ENCODE measurements around the gene SPRR1A. TPM values are rescaled to one million over a fixed set of nuclear protein-coding genes. Genes with fewer than 3 reads are reported as not detected.

The SPRR1A gene, protein sequence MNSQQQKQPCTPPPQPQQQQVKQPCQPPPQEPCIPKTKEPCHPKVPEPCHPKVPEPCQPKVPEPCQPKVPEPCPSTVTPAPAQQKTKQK
- polyA plus RNA-seq (2013, experiment 1 of 2): not detected
- polyA plus RNA-seq (2013, experiment 2 of 2): not detected

DNA sequence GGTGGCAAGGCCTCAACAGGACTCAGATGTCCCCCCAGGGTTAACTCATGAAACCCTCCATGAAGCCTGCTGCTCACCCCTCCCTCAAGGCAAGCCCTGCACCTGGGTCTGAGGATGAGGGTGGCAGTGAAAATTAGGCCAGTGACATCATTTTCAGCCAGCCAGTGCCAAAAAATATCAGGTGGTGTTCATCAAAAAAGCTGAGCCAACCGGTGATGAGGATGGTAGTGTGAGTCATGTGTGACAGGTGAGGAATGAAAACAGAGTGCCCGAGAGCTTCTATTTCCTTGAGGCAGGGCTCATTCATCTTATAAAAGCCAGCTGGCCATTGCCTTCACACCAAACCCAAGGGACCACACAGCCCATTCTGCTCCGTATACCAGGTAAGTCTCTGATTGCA lies at the start of gene SPRR1A:
SPRR1A (plus strand) TSS at position 339 of the 400 bp plus-strand sequence. CDS start 1,150 bp downstream, outside the sequence.
- Histone ChIP-seq H3K4ac (ENCODE audit: low read length) (no peak within 1 kb of the TSS), H3K79me1 (ENCODE audit: low read depth, low read length) (no peaks in the 10 kb centered on the region), H4K8ac (ENCODE audit: low read depth, low read length) (no peak within 1 kb of the TSS), H3K4me3 (ENCODE audit: low read length in 2 of 2) (no peak within 1 kb of the TSS), H3K9ac (ENCODE audit: low read depth, low read length, poor library complexity) (no peak within 1 kb of the TSS), H3K27me3 (ENCODE audit: control insufficient read depth in 3 of 3, insufficient read depth in 3 of 3, low read depth in 1 of 3, low read length in 3 of 3) (no peaks in the 10 kb centered on the region), H3K18ac (ENCODE audit: low read length) (no peak within 1 kb of the TSS), H2AK5ac (ENCODE audit: low read depth, low read length) (no peak within 1 kb of the TSS), H4K91ac (ENCODE audit: low read depth, low read length, poor library complexity) (no peak within 1 kb of the TSS), H3K9me3 (replicated peaks in 1 of 2; ENCODE audit: control insufficient read depth in 2 of 2, insufficient read depth in 1 of 2, low read depth in 1 of 2, low read length in 2 of 2) (no peaks in the 10 kb centered on the region), H3K23ac (ENCODE audit: low read depth, low read length, poor library complexity) (no peak within 1 kb of the TSS), H2BK12ac (ENCODE audit: low read length) (no peak within 1 kb of the TSS), H3K4me2 (ENCODE audit: insufficient read depth, low read length, poor library complexity, severe bottlenecking) (no peak within 1 kb of the TSS), H3K36me3 (replicated peaks in 1 of 2; ENCODE audit: control insufficient read depth in 2 of 2, insufficient read depth in 2 of 2, low read length in 2 of 2) (no peaks in the 10 kb centered on the region), H3K14ac (ENCODE audit: low read length) (no peak within 1 kb of the TSS), H2BK120ac (ENCODE audit: low read depth, low read length) (no peak within 1 kb of the TSS), H3K27ac (replicated peaks; ENCODE audit: low read length) (no peak within 1 kb of the TSS), H3K4me1 (ENCODE audit: control insufficient read depth in 2 of 2, insufficient read depth in 1 of 2, low read depth in 1 of 2, low read length in 2 of 2) (no peaks in the 10 kb centered on the region), H2AFZ (ENCODE audit: low read length) (no peak within 1 kb of the TSS), H2BK5ac (ENCODE audit: low read length) (no peak within 1 kb of the TSS), H2BK15ac (ENCODE audit: low read length) (no peak within 1 kb of the TSS)
- no CpG with 5 or more reads among the region's 3 CpGs for WGBS, 2 donors (ENCODE audit: extremely low coverage in 2 of 2, insufficient read length in 2 of 2, insufficient replicate concordance in 1 of 2)
- no peak for DNase-seq (ENCODE audit: low spot score)

DNA sequence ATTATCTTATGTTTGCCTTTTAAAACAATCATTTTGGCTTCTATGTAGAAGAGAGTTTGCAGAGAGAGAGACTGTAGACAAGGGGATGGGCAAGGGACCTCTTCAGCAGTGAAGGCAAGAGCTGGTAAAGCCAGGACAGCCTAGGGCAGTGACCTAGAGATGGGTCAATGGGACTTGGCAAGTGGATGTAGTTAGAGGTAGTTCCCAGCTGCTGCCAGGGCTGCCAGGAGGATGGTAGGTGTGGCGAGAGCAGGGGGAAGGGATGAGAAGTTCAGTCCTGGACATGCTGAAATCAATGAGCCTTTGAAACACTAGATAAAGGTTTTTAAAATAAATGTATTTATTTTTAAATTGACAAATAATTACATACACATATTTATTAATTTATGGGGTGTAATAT lies 43.3 kb upstream of the SPRR1A start:
- H2AK5ac ChIP-seq (ENCODE audit: low read depth, low read length): no peak overlapping the region
- no peak overlapping the region for H2BK5ac ChIP-seq (ENCODE audit: low read length)
- no peak for DNase-seq (ENCODE audit: low spot score)
- H3K4me2 ChIP-seq (ENCODE audit: insufficient read depth, low read length, poor library complexity, severe bottlenecking): no peak overlapping the region
- no peak overlapping the region for H2AFZ ChIP-seq (ENCODE audit: low read length)
- no CpG with 5 or more reads among the region's 1 CpG for WGBS, 2 donors (ENCODE audit: extremely low coverage in 2 of 2, insufficient read length in 2 of 2, insufficient replicate concordance in 1 of 2)
- H3K4me3 ChIP-seq (ENCODE audit: low read length in 2 of 2): no peak overlapping the region
- H3K36me3 ChIP-seq (replicated peaks in 1 of 2; ENCODE audit: control insufficient read depth in 2 of 2, insufficient read depth in 2 of 2, low read length in 2 of 2): no peaks in the 10 kb centered on the region
- no peak overlapping the region for H4K8ac ChIP-seq (ENCODE audit: low read depth, low read length)
- no peaks in the 10 kb centered on the region for H3K4me1 ChIP-seq (ENCODE audit: control insufficient read depth in 2 of 2, insufficient read depth in 1 of 2, low read depth in 1 of 2, low read length in 2 of 2)
- H2BK12ac ChIP-seq (ENCODE audit: low read length): no peak overlapping the region
- no peak overlapping the region for H3K23ac ChIP-seq (ENCODE audit: low read depth, low read length, poor library complexity)
- no peak overlapping the region for H3K14ac ChIP-seq (ENCODE audit: low read length)
- H3K27me3 ChIP-seq (ENCODE audit: control insufficient read depth in 3 of 3, insufficient read depth in 3 of 3, low read depth in 1 of 3, low read length in 3 of 3): no peaks in the 10 kb centered on the region
- H3K9ac ChIP-seq (ENCODE audit: low read depth, low read length, poor library complexity): no peak overlapping the region
- H3K18ac ChIP-seq (ENCODE audit: low read length): no peak overlapping the region
- no peak overlapping the region for H3K27ac ChIP-seq (replicated peaks; ENCODE audit: low read length)
- H2BK15ac ChIP-seq (ENCODE audit: low read length): no peak overlapping the region
- H3K4ac ChIP-seq (ENCODE audit: low read length): no peak overlapping the region
- H3K9me3 ChIP-seq (replicated peaks in 1 of 2; ENCODE audit: control insufficient read depth in 2 of 2, insufficient read depth in 1 of 2, low read depth in 1 of 2, low read length in 2 of 2): no peaks in the 10 kb centered on the region
- no peak overlapping the region for H2BK120ac ChIP-seq (ENCODE audit: low read depth, low read length)
- no peak overlapping the region for H4K91ac ChIP-seq (ENCODE audit: low read depth, low read length, poor library complexity)
- H3K79me1 ChIP-seq (ENCODE audit: low read depth, low read length): no peaks in the 10 kb centered on the region

GRCh38 chr1:152941037-152941711 lies 42.7 kb upstream of the SPRR1A start:
- Histone ChIP-seq H2BK5ac (ENCODE audit: low read length) (no peak overlapping the region), H3K9me3 (replicated peaks in 1 of 2; ENCODE audit: control insufficient read depth in 2 of 2, insufficient read depth in 1 of 2, low read depth in 1 of 2, low read length in 2 of 2) (no peaks in the 10 kb centered on the region), H4K91ac (ENCODE audit: low read depth, low read length, poor library complexity) (no peak overlapping the region), H3K4me1 (ENCODE audit: control insufficient read depth in 2 of 2, insufficient read depth in 1 of 2, low read depth in 1 of 2, low read length in 2 of 2) (no peaks in the 10 kb centered on the region), H3K36me3 (replicated peaks in 1 of 2; ENCODE audit: control insufficient read depth in 2 of 2, insufficient read depth in 2 of 2, low read length in 2 of 2) (no peaks in the 10 kb centered on the region), H4K8ac (ENCODE audit: low read depth, low read length) (no peak overlapping the region), H3K18ac (ENCODE audit: low read length) (no peak overlapping the region), H2BK120ac (ENCODE audit: low read depth, low read length) (no peak overlapping the region), H3K4ac (ENCODE audit: low read length) (no peak overlapping the region), H3K79me1 (ENCODE audit: low read depth, low read length) (no peaks in the 10 kb centered on the region), H3K23ac (ENCODE audit: low read depth, low read length, poor library complexity) (no peak overlapping the region), H3K27ac (replicated peaks; ENCODE audit: low read length) (no peak overlapping the region), H3K14ac (ENCODE audit: low read length) (no peak overlapping the region), H3K4me3 (ENCODE audit: low read length in 2 of 2) (no peak overlapping the region), H3K4me2 (ENCODE audit: insufficient read depth, low read length, poor library complexity, severe bottlenecking) (no peak overlapping the region), H3K27me3 (ENCODE audit: control insufficient read depth in 3 of 3, insufficient read depth in 3 of 3, low read depth in 1 of 3, low read length in 3 of 3) (no peaks in the 10 kb centered on the region), H2AFZ (ENCODE audit: low read length) (no peak overlapping the region), H2AK5ac (ENCODE audit: low read depth, low read length) (no peak overlapping the region), H2BK12ac (ENCODE audit: low read length) (no peak overlapping the region), H3K9ac (ENCODE audit: low read depth, low read length, poor library complexity) (no peak overlapping the region), H2BK15ac (ENCODE audit: low read length) (no peak overlapping the region)
- no CpG with 5 or more reads among the region's 8 CpGs for WGBS, 2 donors (ENCODE audit: extremely low coverage in 2 of 2, insufficient read length in 2 of 2, insufficient replicate concordance in 1 of 2)
- DNase-seq (ENCODE audit: low spot score): no peak

DNA sequence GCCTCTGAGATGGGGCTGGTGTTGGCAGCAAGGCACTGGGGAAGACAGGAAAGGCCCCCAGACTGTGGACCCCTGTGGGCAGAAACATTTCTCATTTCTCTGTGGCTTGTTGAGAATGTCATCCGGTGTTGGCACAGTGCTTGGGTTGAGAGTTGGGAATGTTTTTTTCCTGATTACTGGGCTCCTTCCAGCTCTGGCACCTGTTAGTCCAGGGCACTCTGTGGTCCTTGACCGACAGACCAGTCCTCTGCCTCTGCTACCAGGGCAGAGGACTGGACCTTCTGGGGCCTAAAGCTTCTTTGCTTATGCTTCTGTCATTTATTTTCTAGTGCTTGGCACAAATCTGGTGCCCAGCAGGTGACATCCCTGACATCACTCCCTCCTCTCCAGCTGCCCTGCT lies 41.7 kb upstream of the SPRR1A start:
- Histone ChIP-seq H3K79me1 (ENCODE audit: low read depth, low read length) (no peaks in the 10 kb centered on the region), H3K4me1 (ENCODE audit: control insufficient read depth in 2 of 2, insufficient read depth in 1 of 2, low read depth in 1 of 2, low read length in 2 of 2) (no peaks in the 10 kb centered on the region), H2AK5ac (ENCODE audit: low read depth, low read length) (no peak overlapping the region), H3K4ac (ENCODE audit: low read length) (no peak overlapping the region), H2BK5ac (ENCODE audit: low read length) (no peak overlapping the region), H4K91ac (ENCODE audit: low read depth, low read length, poor library complexity) (no peak overlapping the region), H3K4me3 (ENCODE audit: low read length in 2 of 2) (no peak overlapping the region), H3K23ac (ENCODE audit: low read depth, low read length, poor library complexity) (no peak overlapping the region), H2BK15ac (ENCODE audit: low read length) (no peak overlapping the region), H3K9ac (ENCODE audit: low read depth, low read length, poor library complexity) (no peak overlapping the region), H2BK120ac (ENCODE audit: low read depth, low read length) (no peak overlapping the region), H2BK12ac (ENCODE audit: low read length) (no peak overlapping the region), H3K4me2 (ENCODE audit: insufficient read depth, low read length, poor library complexity, severe bottlenecking) (no peak overlapping the region), H3K27ac (replicated peaks; ENCODE audit: low read length) (no peak overlapping the region), H2AFZ (ENCODE audit: low read length) (no peak overlapping the region), H3K14ac (ENCODE audit: low read length) (no peak overlapping the region), H3K18ac (ENCODE audit: low read length) (no peak overlapping the region), H3K27me3 (ENCODE audit: control insufficient read depth in 3 of 3, insufficient read depth in 3 of 3, low read depth in 1 of 3, low read length in 3 of 3) (no peaks in the 10 kb centered on the region), H3K36me3 (replicated peaks in 1 of 2; ENCODE audit: control insufficient read depth in 2 of 2, insufficient read depth in 2 of 2, low read length in 2 of 2) (no peaks in the 10 kb centered on the region), H4K8ac (ENCODE audit: low read depth, low read length) (no peak overlapping the region), H3K9me3 (replicated peaks in 1 of 2; ENCODE audit: control insufficient read depth in 2 of 2, insufficient read depth in 1 of 2, low read depth in 1 of 2, low read length in 2 of 2) (no peaks in the 10 kb centered on the region)
- WGBS, 2 donors (ENCODE audit: extremely low coverage in 2 of 2, insufficient read length in 2 of 2, insufficient replicate concordance in 1 of 2): no CpG with 5 or more reads among the region's 2 CpGs
- no peak for DNase-seq (ENCODE audit: low spot score)
